SK-N-MC (cell line): ENCODE measurements around the gene CNPY1.
"Not testable (repeated sequence)": the region's sequence is repeated elsewhere in the genome, so short reads cannot be mapped to it uniquely, and the experiment has no call there.

Source experiments
- DNase-seq: peaks from one replicate; pipeline ENCODE4 v3.0.0-alpha.2; 2011; ENCODE audit warnings: low read depth, low spot score
- H3K27ac ChIP-seq: fragments of 200-600 bp; sonication (generic); 2 replicates; pipeline ENCODE4 v1.5.1; 2016; ENCODE audit warnings: mixed run types
- H3K36me3 ChIP-seq: fragments of 200-600 bp; sonication (generic); 2 replicates; pipeline ENCODE4 v1.6.1; 2017; ENCODE audit warnings: antibody characterized with exemption, low read length, mixed read lengths; ENCODE audit not compliant: insufficient read depth
- H3K4me3 ChIP-seq: fragments of 200-600 bp; sonication (generic); 2 replicates; pipeline ENCODE4 v1.5.1; 2016
- H3K9ac ChIP-seq: fragments of 200-600 bp; sonication (generic); 2 replicates; pipeline ENCODE4 v1.8.0; 2017; ENCODE audit warnings: mixed run types, mixed read lengths; ENCODE audit not compliant: insufficient read length
- H3K9me3 ChIP-seq: fragments of 200-600 bp; sonication (generic); 2 replicates; pipeline ENCODE4 v1.6.1; 2017; ENCODE audit warnings: low read depth, mild to moderate bottlenecking, antibody characterized with exemption, low read length, moderate library complexity, mixed read lengths
- EZH2 ChIP-seq: fragments of 200-600 bp; sonication (generic); IDR thresholded peaks from one replicate; pipeline ENCODE4 v1.6.1; 2017; ENCODE audit warnings: antibody characterized with exemption
- FOXP2 ChIP-seq: optimal IDR thresholded peaks from 2 replicates; pipeline ENCODE3; 2011; ENCODE audit warnings: mild to moderate bottlenecking, moderate library complexity; ENCODE audit not compliant: insufficient read depth; ENCODE audit errors: extremely low read length, control extremely low read depth
- POLR2AphosphoS5 ChIP-seq: IDR thresholded peaks from 2 replicates; pipeline ENCODE4 v1.6.1; 2012; ENCODE audit warnings: mild to moderate bottlenecking, low read depth, low read length, borderline replicate concordance

CNPY1 gene

GRCh38 chr7:155546449-155546848 lies at the start of gene CNPY1:
TSS of gene CNPY1 (minus strand) at chr7:155546559. CDS start at chr7:155545929, 630 bp downstream.
- H3K27ac ChIP-seq, DNase-seq, H3K9me3 ChIP-seq, H3K36me3 ChIP-seq, H3K9ac ChIP-seq, H3K4me3 ChIP-seq: not testable (repeated sequence)

GRCh38 chr7:155594961-155595366 lies 48.6 kb upstream of the CNPY1 start:
- Histone ChIP-seq H3K4me3 (no peak overlapping the region), H3K9ac (no peak overlapping the region), H3K36me3 (no peaks in the 10 kb centered on the region), H3K9me3 (no peaks in the 10 kb centered on the region), H3K27ac (no peak overlapping the region)
- no peak for DNase-seq
- TF ChIP-seq FOXP2 (no peak), POLR2AphosphoS5 (no peak), EZH2 (no peak)

- Histone ChIP-seq H3K9me3 (no peaks in the 10 kb centered on the region), H3K36me3 (no peaks in the 10 kb centered on the region), H3K4me3 (no peak overlapping the region), H3K27ac (no peak overlapping the region), H3K9ac (no peak overlapping the region)
- no peak for DNase-seq
- TF ChIP-seq EZH2 (no peak), POLR2AphosphoS5 (no peak), FOXP2 (no peak)
Measured at GRCh38 chr7:155594163-155594732, 47.9 kb upstream of the CNPY1 start.

- Histone ChIP-seq H3K27ac (no peak overlapping the region), H3K36me3 (no peaks in the 10 kb centered on the region), H3K4me3 (no peak overlapping the region), H3K9me3 (no peaks in the 10 kb centered on the region), H3K9ac (no peak overlapping the region)
- no peak for DNase-seq
- TF ChIP-seq FOXP2: no peak
- no peak for TF ChIP-seq POLR2AphosphoS5
- TF ChIP-seq EZH2: no peak
Measured at GRCh38 chr7:155593461-155594162, 47.3 kb upstream of the CNPY1 start.

- Histone ChIP-seq H3K9me3 (no peaks in the 10 kb centered on the region), H3K4me3 (no peak overlapping the region), H3K9ac (no peak overlapping the region), H3K27ac (no peak overlapping the region), H3K36me3 (no peaks in the 10 kb centered on the region)
- no peak for DNase-seq
- no peak for TF ChIP-seq FOXP2
Measured at GRCh38 chr7:155591055-155591775, 44.9 kb upstream of the CNPY1 start.

- H3K36me3 ChIP-seq: no peaks in the 10 kb centered on the region
- no peak overlapping the region for H3K9ac ChIP-seq
- no peak overlapping the region for H3K4me3 ChIP-seq
- H3K9me3 ChIP-seq: no peaks in the 10 kb centered on the region
- TF ChIP-seq POLR2AphosphoS5: no peak
- TF ChIP-seq EZH2: no peak
- TF ChIP-seq FOXP2: no peak
- no peak overlapping the region for H3K27ac ChIP-seq
- DNase-seq: no peak
Measured at GRCh38 chr7:155590215-155591018, 44.1 kb upstream of the CNPY1 start.

- Histone ChIP-seq H3K27ac (no peak overlapping the region), H3K9ac (no peak overlapping the region), H3K4me3 (no peak overlapping the region), H3K9me3 (no peaks in the 10 kb centered on the region), H3K36me3 (no peaks in the 10 kb centered on the region)
- DNase-seq: no peak
- TF ChIP-seq POLR2AphosphoS5 (no peak), EZH2 (no peak), FOXP2 (no peak)
Measured at GRCh38 chr7:155589001-155589980, 42.9 kb upstream of the CNPY1 start.

- H3K9me3 ChIP-seq: no peaks in the 10 kb centered on the region
- no peak for DNase-seq
- no peak overlapping the region for H3K4me3 ChIP-seq
- no peaks in the 10 kb centered on the region for H3K36me3 ChIP-seq
- no peak for TF ChIP-seq POLR2AphosphoS5
- no peak for TF ChIP-seq FOXP2
- H3K9ac ChIP-seq: no peak overlapping the region
- H3K27ac ChIP-seq: no peak overlapping the region
Measured at GRCh38 chr7:155588468-155588998, 42.2 kb upstream of the CNPY1 start.
